Measurements from ENCODE around the gene PSMD8.

PSMD8 gene

GRCh38 chr19:38386971-38387549, 12.7 kb downstream of the PSMD8 start:
- in situ Hi-C loops (cut with HindIII; ENCODE audit: low sequenced_read_pairs): no loop called here

GRCh38 chr19:38387550-38388348, 13.4 kb downstream of the PSMD8 start, which contains the start of gene GGN:
Gene GGN (minus strand): TSS chr19:38388034. CDS start chr19:38387261, 773 bp downstream.
- in situ Hi-C loops (cut with HindIII; ENCODE audit: low sequenced_read_pairs): no loop called here

- in situ Hi-C loops (cut with HindIII; ENCODE audit: low sequenced_read_pairs): no loop called here
Measured at GRCh38 chr19:38388349-38389100, 14.2 kb downstream of the PSMD8 start, which contains the start of gene SPRED3. Gene SPRED3 (plus strand): TSS chr19:38388697. CDS start chr19:38390303, 1,606 bp downstream.

GRCh38 chr19:38389101-38389925, 14.9 kb downstream of the PSMD8 start:
- in situ Hi-C loops (cut with HindIII; ENCODE audit: low sequenced_read_pairs): no loop called here

DNA sequence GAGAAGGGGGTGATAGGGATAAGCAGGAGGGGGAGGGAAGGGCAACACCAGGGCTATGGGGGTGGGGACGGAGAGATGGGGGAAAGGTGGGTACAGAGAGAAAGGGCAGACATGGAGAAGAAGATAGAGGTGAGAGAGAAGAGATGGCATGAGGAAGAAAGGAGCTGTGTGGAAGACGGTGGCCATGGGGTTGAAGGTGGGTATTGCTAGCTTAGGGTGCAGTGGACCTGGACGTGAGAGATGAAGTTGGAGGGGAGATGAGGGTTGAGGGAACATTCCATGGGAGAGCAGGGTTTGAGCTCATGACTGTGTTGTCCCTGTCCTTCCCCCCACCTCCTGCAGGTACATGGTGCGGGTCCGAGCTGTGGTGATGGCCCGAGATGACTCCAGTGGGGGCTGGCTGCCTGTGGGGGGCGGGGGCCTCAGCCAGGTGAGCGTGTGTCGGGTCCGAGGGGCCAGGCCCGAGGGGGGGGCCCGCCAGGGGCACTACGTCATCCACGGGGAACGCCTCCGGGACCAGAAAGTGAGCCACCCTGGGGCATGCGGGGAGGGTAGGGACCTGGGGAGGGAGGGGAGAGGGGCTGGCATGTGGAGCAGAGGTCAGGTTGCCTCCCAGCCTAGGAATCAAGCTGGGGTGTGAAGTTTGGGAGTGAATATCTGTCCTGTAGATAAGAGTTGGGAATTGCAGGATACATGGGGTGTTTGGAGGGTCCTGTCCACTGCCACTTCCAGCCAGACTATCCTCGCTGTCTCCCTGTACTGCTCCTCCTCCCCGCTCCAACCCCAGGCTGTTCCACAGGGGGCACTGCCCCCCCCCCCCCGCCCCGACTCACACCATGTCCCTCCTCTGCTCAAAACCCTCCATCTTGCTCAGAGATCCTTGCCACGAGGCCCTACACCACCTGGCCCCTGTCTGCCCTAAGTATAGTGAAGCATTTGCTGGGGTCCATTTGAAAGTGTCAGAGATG, 15.9 kb downstream of the PSMD8 start:
- in situ Hi-C loops (cut with HindIII; ENCODE audit: low sequenced_read_pairs): no loop called here

DNA sequence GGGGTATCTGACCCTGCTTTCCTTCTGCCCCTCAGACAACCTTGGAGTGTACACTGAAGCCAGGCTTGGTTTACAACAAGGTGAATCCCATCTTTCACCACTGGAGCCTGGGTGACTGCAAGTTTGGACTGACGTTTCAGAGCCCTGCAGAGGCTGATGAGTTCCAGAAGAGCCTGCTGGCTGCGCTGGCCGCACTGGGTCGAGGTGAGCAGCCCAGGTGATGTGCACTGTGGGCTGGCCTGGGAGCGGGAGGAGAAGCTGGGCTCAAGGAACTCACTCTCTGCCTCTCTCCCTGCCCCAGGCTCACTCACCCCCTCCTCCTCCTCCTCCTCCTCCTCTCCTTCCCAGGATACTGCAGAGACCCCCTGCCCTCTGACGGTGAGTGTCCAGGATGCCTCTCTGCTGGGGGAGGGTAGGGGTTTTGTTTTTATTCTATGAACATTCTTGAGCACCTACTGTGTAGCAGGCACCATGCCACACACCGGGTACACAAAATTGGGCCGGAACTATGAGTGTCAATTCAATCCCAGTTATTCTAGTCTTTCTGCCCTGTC, 17.6 kb downstream of the PSMD8 start:
- in situ Hi-C loops (cut with HindIII; ENCODE audit: low sequenced_read_pairs): no loop called here

- in situ Hi-C loops (cut with HindIII; ENCODE audit: low sequenced_read_pairs): no loop called here
Measured at GRCh38 chr19:38392707-38393308, 18.4 kb downstream of the PSMD8 start.

DNA sequence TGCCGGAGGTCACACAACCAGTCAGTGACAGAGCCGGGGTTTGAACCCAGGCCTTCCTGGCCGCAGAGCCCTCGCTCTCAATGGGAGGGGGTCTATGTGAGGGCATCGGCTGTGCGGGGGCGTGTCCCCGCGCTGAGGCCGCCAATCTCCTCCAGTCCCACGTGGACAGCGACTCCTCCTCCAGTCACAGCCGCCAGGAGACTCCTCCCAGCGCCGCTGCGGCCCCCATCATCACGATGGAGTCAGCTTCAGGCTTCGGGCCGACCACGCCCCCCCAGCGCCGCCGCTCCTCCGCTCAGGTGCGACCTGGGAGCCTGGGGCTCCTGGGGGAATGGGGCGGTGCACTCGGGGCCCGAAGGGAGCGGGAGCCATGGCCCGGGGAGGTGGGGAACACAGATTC, 20.1 kb downstream of the PSMD8 start:
- in situ Hi-C loops (cut with HindIII; ENCODE audit: low sequenced_read_pairs): no loop called here

DNA sequence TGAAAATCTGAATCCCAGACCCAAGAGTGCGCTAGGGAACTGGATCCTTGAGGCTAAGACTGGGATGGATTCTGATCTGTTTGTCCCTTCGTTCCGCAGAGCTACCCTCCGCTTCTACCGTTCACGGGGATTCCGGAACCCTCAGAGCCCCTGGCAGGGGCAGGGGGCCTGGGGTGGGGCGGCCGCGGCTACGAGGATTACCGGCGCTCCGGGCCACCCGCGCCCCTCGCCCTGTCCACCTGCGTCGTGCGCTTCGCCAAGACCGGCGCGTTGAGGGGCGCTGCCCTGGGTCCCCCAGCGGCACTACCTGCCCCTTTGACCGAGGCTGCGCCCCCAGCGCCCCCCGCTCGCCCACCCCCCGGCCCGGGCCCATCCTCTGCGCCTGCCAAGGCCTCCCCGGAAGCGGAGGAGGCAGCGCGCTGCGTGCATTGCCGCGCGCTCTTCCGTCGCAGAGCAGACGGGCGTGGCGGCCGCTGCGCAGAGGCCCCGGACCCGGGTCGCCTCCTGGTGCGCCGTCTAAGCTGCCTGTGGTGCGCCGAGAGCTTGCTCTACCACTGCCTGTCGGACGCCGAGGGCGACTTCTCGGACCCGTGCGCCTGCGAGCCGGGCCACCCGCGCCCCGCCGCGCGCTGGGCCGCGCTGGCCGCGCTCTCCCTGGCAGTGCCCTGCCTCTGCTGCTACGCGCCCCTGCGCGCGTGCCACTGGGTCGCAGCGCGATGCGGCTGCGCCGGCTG, 21.2 kb downstream of the PSMD8 start:
- in situ Hi-C loops (cut with HindIII; ENCODE audit: low sequenced_read_pairs): no loop called here

DNA sequence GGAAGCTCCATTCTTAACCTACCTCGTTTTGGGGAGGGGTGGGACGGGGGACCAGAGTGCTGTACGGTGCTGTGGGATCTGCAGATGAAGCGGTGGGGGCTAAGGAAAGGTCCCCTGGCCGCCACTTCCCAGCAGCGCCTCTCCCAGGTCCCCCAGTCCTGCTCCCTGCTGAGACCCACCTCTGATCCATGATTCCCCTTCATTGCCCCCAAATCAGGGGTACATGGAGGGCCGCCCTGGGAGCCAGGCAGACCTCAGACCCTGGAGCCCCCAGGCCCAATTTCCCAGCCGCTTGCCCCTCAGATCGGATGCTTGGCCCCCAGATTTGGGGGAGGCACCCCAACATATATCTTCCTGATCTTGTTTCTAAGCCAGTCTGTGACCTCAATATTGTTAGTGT, 24.7 kb downstream of the PSMD8 start:
- in situ Hi-C loops (cut with HindIII; ENCODE audit: low sequenced_read_pairs): no loop called here

DNA sequence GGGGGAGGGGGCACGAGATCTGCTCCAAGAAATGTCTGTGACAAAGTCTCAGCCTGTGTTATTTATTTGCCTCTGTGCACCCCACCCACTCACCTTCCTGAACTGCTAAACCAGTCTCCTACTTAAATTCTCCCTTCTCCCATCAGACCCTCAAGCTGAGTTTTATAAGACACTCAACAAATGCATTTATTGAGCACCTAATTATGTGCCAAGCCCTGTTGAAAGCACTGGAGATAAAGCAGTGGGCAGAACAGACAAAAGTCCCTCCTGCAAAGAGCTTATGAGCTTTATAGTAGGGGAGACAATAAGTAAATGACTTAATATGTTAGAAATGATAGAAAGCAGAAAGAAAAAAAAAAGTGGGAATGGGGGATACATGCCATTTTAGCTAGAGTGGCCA, 25.2 kb downstream of the PSMD8 start:
- in situ Hi-C loops (cut with HindIII; ENCODE audit: low sequenced_read_pairs): no loop called here

DNA sequence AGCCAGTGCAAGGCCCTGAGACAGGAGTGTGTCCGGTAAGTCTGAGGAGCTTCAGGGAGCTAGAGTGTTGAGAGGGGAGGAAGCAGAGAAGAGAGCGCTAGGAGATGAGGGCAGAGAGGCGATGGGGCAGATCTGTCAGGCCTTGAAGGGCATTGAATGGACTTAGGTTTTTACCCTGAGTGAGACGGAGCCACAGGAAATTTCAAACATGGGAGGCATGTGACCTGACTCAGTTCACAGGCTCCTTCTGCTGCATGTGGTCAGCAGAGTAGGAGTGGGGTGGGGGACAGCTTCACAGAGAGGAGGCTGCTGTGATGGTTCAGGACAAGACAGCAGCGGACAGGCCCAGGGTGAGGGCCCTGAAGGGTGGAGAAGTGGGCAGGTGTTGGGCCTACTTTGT, 26.0 kb downstream of the PSMD8 start:
- in situ Hi-C loops (cut with HindIII; ENCODE audit: low sequenced_read_pairs): no loop called here

- in situ Hi-C loops (cut with HindIII; ENCODE audit: low sequenced_read_pairs): no loop called here
Measured at GRCh38 chr19:38401148-38401547, 26.8 kb downstream of the PSMD8 start.

- in situ Hi-C loops (cut with HindIII; ENCODE audit: low sequenced_read_pairs): no loop called here
Measured at GRCh38 chr19:38402623-38402966, 28.2 kb downstream of the PSMD8 start.

DNA sequence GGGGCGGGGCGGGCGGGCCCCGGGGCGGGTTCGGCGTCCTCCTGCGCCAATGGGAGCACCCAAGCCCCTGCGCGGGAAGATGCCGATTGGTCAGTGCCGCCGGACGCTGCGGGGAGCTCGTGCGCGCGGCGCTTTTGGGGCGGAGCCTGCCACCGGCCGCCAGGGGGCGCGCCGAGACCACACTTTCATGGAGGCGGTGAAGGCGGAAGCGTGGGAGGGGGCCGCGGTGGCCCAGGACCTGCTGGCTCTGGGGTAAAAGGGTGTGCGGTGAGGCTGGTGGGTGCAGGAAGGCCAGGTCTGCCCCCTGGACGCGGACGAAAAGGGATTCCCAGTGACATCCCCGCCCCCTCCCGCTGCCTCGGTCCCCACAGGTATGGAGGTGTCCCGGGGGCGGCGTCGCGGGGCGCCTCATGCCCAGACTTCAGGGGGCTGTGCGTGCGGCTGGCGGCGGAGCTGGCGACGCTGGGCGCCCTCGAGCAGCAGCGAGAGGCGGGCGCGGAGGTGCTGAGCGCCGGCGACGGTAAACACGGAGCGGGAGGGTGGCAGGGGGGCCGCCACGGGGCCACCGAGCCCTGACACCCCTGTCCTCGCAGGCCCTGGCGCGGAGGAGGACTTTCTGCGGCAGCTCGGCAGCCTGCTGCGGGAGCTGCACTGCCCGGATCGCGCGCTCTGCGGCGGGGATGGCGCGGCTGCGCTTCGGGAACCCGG, 28.8 kb downstream of the PSMD8 start, which contains the start of gene FAM98C:
TSS of gene FAM98C (plus strand) at position 127 of the 708 bp plus-strand sequence. CDS start at position 188, 61 bp downstream.
- in situ Hi-C loops (cut with HindIII; ENCODE audit: low sequenced_read_pairs): no loop called here

- in situ Hi-C loops (cut with HindIII; ENCODE audit: low sequenced_read_pairs): no loop called here
Measured at GRCh38 chr19:38404858-38405257, 30.5 kb downstream of the PSMD8 start.

DNA sequence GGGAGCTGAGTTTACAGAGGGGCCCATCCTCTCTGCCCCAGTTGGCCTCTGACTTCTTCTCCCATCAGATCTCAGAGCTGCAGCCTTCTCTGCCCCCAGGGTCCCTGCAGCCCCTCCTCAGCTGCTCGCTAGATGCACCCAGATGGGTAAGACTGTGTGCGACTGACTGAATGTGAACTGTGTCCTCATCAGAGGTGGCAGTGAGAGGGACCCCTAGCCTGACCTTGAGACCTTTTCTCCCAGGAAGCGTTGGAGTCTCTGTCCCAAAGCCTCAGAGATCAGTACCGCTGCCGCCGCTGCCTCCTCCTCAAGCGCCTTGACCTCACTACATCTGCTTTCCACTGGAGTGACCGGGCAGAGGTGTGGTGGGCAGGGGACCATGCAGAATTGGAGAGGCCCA, 30.9 kb downstream of the PSMD8 start:
- in situ Hi-C loops (cut with HindIII; ENCODE audit: low sequenced_read_pairs): no loop called here
